Stimulated activated CD4-positive, alpha-beta T cell treated with anti-CD3 and anti-CD28 coated beads, Interleukin-1b, Interleukin-23, amount 100 ng/mL, for 24 hours (primary cell): Measurements from ENCODE around the gene SH3GL1.

Experiments
- DNase-seq, 4 experiments: peaks; one replicate each; pipeline ENCODE4 v3.0.0-alpha.2; 2020; ENCODE audit warnings: low read depth in 4 of 4, low spot score in 1 of 4

Gene SH3GL1

GRCh38 chr19:4431808-4432674 is 31.7 kb upstream of the SH3GL1 start:
- DNase-seq: no peak

- DNase-seq: no peak
Measured at GRCh38 chr19:4431296-4431695, 30.9 kb upstream of the SH3GL1 start.

GRCh38 chr19:4430760-4431159 is 30.4 kb upstream of the SH3GL1 start:
- no peak for DNase-seq

- DNase-seq: no peak
Measured at GRCh38 chr19:4429771-4430171, 29.4 kb upstream of the SH3GL1 start.

DNA sequence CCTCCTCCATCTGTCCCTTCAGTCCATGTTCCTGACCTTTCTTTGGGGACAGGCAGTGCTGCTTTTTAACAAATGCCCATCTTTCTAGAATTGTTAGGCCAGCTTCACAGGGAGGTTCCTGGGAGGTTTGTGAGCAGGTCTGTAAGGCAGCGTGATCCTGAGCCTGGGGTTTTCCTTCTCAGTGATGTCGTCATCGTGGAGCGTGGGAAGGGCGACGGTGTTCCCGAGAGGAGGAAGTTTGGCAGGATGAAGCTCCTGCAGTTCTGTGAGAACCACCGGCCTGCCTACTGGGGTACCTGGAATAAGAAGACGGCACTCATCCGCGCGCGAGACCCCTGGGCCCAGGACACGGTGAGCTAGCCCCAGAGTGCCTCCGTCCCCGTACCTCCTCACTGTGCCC is 28.9 kb upstream of the SH3GL1 start:
- no peak for DNase-seq

- DNase-seq: no peak
Measured at GRCh38 chr19:4428326-4428975, 28.1 kb upstream of the SH3GL1 start.

DNA sequence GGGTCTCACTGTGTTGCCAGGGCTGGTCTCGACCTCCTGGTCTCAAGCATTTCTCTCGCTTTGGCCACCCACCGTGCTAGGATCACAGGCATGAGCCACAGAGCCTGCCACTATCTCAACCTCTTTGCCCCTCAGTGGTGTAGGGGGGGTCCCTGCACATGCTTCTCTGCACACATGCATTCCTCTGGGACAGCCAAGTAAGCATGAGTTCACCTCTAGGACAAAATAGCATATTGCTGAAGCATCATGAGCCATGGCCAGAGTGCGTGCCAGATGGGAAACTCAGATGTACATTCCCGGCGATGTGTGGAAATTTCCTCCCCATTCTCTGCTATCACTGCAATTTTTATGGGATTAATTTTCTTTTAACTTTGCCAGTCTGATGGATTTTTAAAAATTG is 25.2 kb upstream of the SH3GL1 start:
- no peak for DNase-seq

GRCh38 chr19:4423416-4424126 is 23.2 kb upstream of the SH3GL1 start:
- DNase-seq: no peak

- no peak for DNase-seq
Measured at GRCh38 chr19:4416268-4416667, 15.9 kb upstream of the SH3GL1 start.

DNA sequence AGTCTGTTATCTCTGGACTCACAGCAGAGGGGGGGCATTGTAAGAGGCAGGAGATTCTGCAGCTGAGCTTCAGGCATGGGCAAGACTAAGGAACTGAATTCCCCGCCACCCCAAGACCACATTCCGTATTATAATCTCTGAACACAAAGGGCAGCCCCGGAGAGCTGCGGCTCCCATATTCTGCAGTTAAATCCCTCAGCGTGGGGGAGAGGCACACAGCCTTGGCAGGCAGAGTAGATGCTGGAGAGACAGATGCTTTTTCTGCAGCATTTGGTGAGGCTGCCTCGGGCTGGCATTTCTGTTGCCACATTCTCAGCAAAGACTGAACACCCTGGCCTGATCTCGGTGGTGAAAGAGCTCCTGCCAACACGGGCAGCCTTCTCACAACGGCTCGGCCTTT is 15.0 kb upstream of the SH3GL1 start:
- DNase-seq: no peak

DNA sequence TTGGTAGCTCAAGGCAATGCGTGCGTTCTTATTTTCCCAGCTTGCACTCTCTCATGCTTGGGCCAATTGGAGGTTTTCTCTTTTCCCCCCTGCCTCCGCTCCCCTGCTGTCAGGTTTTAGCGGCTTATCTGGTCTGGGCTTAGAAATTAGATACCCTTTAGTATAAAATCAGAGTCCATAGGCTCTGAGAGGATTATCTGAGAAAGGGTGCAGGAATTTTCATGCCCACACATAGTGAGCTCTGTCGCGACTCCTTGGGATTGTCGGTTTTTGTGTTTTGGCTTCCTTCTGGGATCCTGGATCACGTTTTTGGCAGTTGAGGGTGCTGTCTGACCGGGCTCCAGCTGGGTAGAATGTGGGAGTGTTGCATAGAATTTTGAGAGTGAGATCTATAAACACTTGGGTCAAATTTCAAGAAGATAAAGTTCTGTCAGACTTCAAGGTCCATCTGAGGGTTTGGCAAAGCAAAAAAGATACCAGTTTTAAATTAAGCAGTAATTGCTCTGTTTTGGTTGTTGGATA is 14.5 kb upstream of the SH3GL1 start:
- no peak for DNase-seq

DNA sequence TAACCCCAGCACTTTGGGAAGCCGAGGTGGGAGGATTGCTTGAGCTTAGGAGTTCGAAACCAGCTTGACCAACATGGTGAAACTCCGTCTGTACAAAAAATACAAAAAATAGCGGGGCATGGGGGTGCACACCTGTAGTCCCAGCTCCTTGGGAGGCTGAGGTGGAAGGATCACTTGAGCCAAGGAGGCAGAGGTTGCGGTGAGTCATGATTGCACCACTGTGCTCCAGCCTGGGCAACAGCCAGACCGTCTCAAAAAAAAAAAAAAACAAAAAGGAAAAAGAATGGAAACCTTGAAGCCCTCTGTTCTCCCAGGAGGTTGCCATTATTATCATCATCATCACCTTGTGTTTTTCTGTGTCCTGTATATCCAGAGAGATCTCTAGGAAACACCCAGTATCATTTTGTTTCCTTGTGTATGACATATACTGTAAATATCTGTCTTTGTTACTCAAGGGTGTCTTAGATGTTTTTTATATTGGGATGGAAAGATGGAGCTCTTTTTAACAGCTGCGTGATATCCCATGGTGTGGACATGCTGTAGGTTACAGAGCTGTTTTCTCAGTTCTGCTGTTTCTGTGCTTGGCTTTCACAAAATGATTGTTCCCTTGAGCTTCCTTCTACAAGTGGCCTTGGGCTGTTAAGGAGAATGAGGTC is 13.9 kb upstream of the SH3GL1 start:
- DNase-seq: no peak

GRCh38 chr19:4413588-4413987 is 13.2 kb upstream of the SH3GL1 start:
- DNase-seq: no peak

GRCh38 chr19:4409123-4409933 is 9.0 kb upstream of the SH3GL1 start:
- no peak for DNase-seq

GRCh38 chr19:4406626-4407025 is 6.3 kb upstream of the SH3GL1 start:
- no peak for DNase-seq

DNA sequence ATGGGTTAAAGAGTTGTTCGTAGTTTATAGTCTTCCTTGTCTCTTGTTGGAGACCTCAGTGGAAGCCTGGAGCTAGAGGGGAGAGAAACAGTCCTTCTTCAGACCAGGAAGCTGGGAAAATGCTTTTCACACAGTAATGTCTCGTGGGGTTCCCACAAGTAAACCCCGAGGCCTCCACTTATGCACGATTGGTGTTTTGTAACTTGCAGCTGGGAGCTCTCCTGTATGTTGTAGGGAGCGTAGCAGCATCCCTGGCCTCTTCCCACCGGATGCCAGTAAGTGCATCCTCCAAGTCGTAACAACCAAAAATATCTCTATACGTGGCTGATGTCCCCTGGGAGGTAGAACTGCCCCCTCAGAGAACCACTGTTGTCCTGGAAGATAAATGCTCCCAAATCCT is 5.6 kb upstream of the SH3GL1 start:
- DNase-seq: no peak

GRCh38 chr19:4403005-4403761 is 2.8 kb upstream of the SH3GL1 start:
- no peak for DNase-seq

GRCh38 chr19:4402171-4403004 is 2.0 kb upstream of the SH3GL1 start, which contains the start of gene CHAF1A:
Gene CHAF1A, plus strand, starts transcription at chr19:4402640. Its CDS starts 123 bp downstream, at chr19:4402763.
- DNase-seq: peak; percentile 97 to 99 (median 98)

DNA sequence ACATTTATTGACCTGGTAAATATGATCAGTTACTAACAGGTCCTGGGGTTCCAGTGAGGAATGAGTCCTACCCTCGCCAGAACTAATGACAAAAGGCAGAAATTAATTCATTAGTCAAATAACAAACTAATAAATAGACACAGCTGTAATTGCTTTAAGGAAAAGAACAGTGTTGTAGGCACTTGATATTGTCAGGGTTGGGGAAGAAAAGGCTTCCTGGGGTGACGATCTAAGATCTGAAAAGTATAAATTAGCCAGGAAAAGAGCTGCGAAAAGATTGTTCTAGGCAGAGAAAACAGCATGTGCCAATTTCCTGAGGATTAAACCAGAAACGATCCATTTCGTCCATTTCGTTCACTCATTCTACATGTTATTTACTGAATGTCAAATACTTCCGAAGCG is 1.4 kb upstream of the SH3GL1 start:
- no peak for DNase-seq
